GM10266 (cell line): ENCODE data around the gene APBA3.

Source experiments
- DNase-seq: peaks from one replicate; pipeline ENCODE4 v3.0.0; 2012; ENCODE audit errors: extremely low spot score
- CTCF ChIP-seq: IDR thresholded peaks from 2 replicates; pipeline ENCODE4 v1.5.1; 2012; ENCODE audit warnings: mild to moderate bottlenecking, low read depth; ENCODE audit not compliant: control insufficient read depth, insufficient read depth; ENCODE audit errors: missing control alignments

Gene APBA3

GRCh38 chr19:3785938-3786824 lies 24.7 kb upstream of the APBA3 start, which contains the start of gene MATK:
MATK (minus strand) TSS chr19:3786381; CDS start chr19:3785135, 1,246 bp downstream.
- peak; percentile 74 for DNase-seq
- TF ChIP-seq CTCF, result no peak

GRCh38 chr19:3785451-3785937 lies 24.0 kb upstream of the APBA3 start:
- no peak for DNase-seq
- no peak for TF ChIP-seq CTCF

GRCh38 chr19:3784607-3785450 lies 23.3 kb upstream of the APBA3 start:
- TF ChIP-seq CTCF, result no peak
- DNase-seq, result no peak

GRCh38 chr19:3783660-3784584 lies 22.4 kb upstream of the APBA3 start:
- peak; percentile 43 for TF ChIP-seq CTCF
- peak; percentile 62 for DNase-seq

GRCh38 chr19:3782903-3783302 lies 21.4 kb upstream of the APBA3 start:
- no peak for TF ChIP-seq CTCF
- DNase-seq, result no peak

- TF ChIP-seq CTCF, result no peak
Observed at GRCh38 chr19:3782330-3782729, 20.8 kb upstream of the APBA3 start.

More at GRCh38 chr19:3782330-3782729, 20.8 kb upstream of the APBA3 start:
- DNase-seq, result no peak
